Lung (tissue), 12 donors: ENCODE measurements around the gene IP6K3. TPM values are rescaled to one million over a fixed set of nuclear protein-coding genes. Genes with fewer than 3 reads are reported as not detected.
A peak's percentile ranks its signal among the peaks of the same experiment; 100 is the strongest.

Source experiments
- ATAC-seq: fragments of 200-7000 bp; cut with Tn5 transposase; one replicate; pipeline ENCODE4 v1.9.1; 2020; ENCODE audit warnings: moderate number of reproducible peaks; ENCODE audit not compliant: insufficient read depth, low FRiP score
- DNase-seq, 3 donors: peaks; one replicate each; pipeline ENCODE4 v3.0.0-alpha.2; 2013 to 2017
- H3K27ac ChIP-seq, 2 donors: one replicate each; pipeline ENCODE4 v1.5.1; 2013; ENCODE audit warnings: mild to moderate bottlenecking in 2 of 2, moderate library complexity in 2 of 2, control low read depth in 1 of 2, inconsistent platforms in 1 of 2, low read depth in 1 of 2, low read length in 1 of 2
- H3K27me3 ChIP-seq, 3 donors: one replicate each; pipeline ENCODE4 v1.5.1; 2013; ENCODE audit warnings: low read length in 2 of 3; ENCODE audit not compliant: control insufficient read depth in 3 of 3, insufficient read depth in 3 of 3
- H3K36me3 ChIP-seq, 4 donors: one replicate each; pipeline ENCODE4 v1.5.1; 2013; ENCODE audit warnings: low read length in 4 of 4, mild to moderate bottlenecking in 1 of 4, moderate library complexity in 1 of 4; ENCODE audit not compliant: control insufficient read depth in 4 of 4, insufficient read depth in 4 of 4
- H3K4me1 ChIP-seq, 5 donors: one replicate each; pipeline ENCODE4 v1.5.1; 2013; ENCODE audit warnings: low read length in 5 of 5, mild to moderate bottlenecking in 2 of 5, moderate library complexity in 1 of 5; ENCODE audit not compliant: control insufficient read depth in 5 of 5, insufficient read depth in 5 of 5
- H3K4me3 ChIP-seq: one replicate; pipeline ENCODE4 v1.5.1; 2013; ENCODE audit warnings: mild to moderate bottlenecking, control low read depth, moderate library complexity
- H3K9ac ChIP-seq, 2 donors: one replicate each; pipeline ENCODE4 v1.5.1; 2013; ENCODE audit warnings: low read length in 2 of 2, control low read depth in 1 of 2; ENCODE audit not compliant: insufficient read depth in 1 of 2
- H3K9me3 ChIP-seq, 4 donors: one replicate each; pipeline ENCODE4 v1.5.1; 2013; ENCODE audit warnings: low read length in 3 of 4, mild to moderate bottlenecking in 1 of 4, moderate library complexity in 1 of 4; ENCODE audit not compliant: control insufficient read depth in 4 of 4, insufficient read depth in 3 of 4
- CTCF ChIP-seq: IDR thresholded peaks from 2 replicates; pipeline ENCODE4 v1.5.1; 2012; ENCODE audit warnings: mild to moderate bottlenecking; ENCODE audit errors: control extremely low read depth, extremely low read depth
- WGBS, 2 donors: extraction: QIAGEN DNeasy Blood & Tissue Kit; methylation state at CpG; one replicate each; pipeline ENCODE4 v1.1.7; 2013; 5-methylcytosine and 5-hydroxymethylcytosine counted together
- polyA plus RNA-seq, 2 donors: library from polyadenylated mRNA; stranded (reverse); fragments of 200-250 nt; gene quantifications; one replicate each; pipeline ENCODE4 v1.2.1, GENCODE V29; 2013
- total RNA-seq, 2 donors: library from RNA; depleted of rRNA in 1 of 2; stranded (reverse); fragments of >200 nt in 1 of 2; gene quantifications; one replicate each; pipeline ENCODE4 v1.2.1, GENCODE V29; 2014 to 2021
- donor health status: control.
- donor health status: control.
- donor health status: Bipolar disorder and iron deficiency.
- donor health status: healthy.
- donor health status: DM: yes; HTN: yes; CAD: no.

The IP6K3 gene
- total and polyA plus RNA-seq, 4 donors: 1.3 to 3.9 (median 2.5) TPM

GRCh38 chr6:33744895-33745546 is 1.7 kb downstream of the IP6K3 start:
- ATAC-seq (no peak), DNase-seq (no peak)
- Histone ChIP-seq H3K9ac (no peak overlapping the region), H3K27ac (peak overlapping the region; percentile 9 to 87), H3K4me3 (no peak overlapping the region), H3K27me3 (no peaks in the 10 kb centered on the region), H3K4me1 (peaks cover 0 to 59% (median 13%) of the 10 kb centered on the region in 5 donors), H3K36me3 (no peaks in the 10 kb centered on the region), H3K9me3 (no peaks in the 10 kb centered on the region)
- WGBS, 2 donors: 70 to 72% methylated on average over 13 of the region's 13 CpGs
- TF ChIP-seq CTCF: no peak

GRCh38 chr6:33744001-33744848 is 2.5 kb downstream of the IP6K3 start:
- Histone ChIP-seq H3K27ac (peak overlapping the region; percentile 37 to 87), H3K36me3 (no peaks in the 10 kb centered on the region), H3K9me3 (no peaks in the 10 kb centered on the region), H3K27me3 (no peaks in the 10 kb centered on the region), H3K4me1 (peaks cover 0 to 60% (median 16%) of the 10 kb centered on the region in 5 donors), H3K9ac (peak overlapping the region in 1 of 2 donors; percentile 48), H3K4me3 (no peak overlapping the region)
- peak; percentile 74 for TF ChIP-seq CTCF
- WGBS, 2 donors: 29 to 31% methylated on average over 11 of the region's 11 CpGs
- ATAC-seq (peak; percentile 50), DNase-seq (peak; percentile 84 to 87 (median 86))

- ATAC-seq (no peak), DNase-seq (peak; percentile 59 to 66 (median 60))
- H3K27ac ChIP-seq: peak overlapping the region in 1 of 2 donors; percentile 63
- no peak overlapping the region for H3K4me3 ChIP-seq
- 58 to 78% methylated on average over 7 of the region's 7 CpGs for WGBS, 2 donors
- no peaks in the 10 kb centered on the region for H3K36me3 ChIP-seq
- H3K4me1 ChIP-seq: peaks cover 0 to 56% (median 16%) of the 10 kb centered on the region in 5 donors
- no peaks in the 10 kb centered on the region for H3K27me3 ChIP-seq
- no peaks in the 10 kb centered on the region for H3K9me3 ChIP-seq
- no peak for TF ChIP-seq CTCF
- no peak overlapping the region for H3K9ac ChIP-seq
Measured at GRCh38 chr6:33742837-33743236, 3.9 kb downstream of the IP6K3 start.
